Gastroesophageal sphincter (tissue), 3 donors: ENCODE data around the gene LDB3.

Experiments
- POLR2AphosphoS5 ChIP-seq: sonication (generic); formaldehyde crosslinking; IDR thresholded peaks from one replicate; pipeline ENCODE4 v1.6.1; 2017; ENCODE audit warnings: antibody characterized with exemption
- TF ChIP-seq, protein P1 (sequence below), 4 experiments: fragments of 200-600 bp in 2 of 4; fragments of 450-650 bp in 2 of 4; sonication (generic) in 1 of 4; IDR thresholded peaks; one replicate each; pipeline ENCODE4 v1.5.1; 2017 to 2019; ENCODE audit warnings: antibody characterized with exemption in 4 of 4, mild to moderate bottlenecking in 2 of 4, moderate library complexity in 2 of 4

DNA sequence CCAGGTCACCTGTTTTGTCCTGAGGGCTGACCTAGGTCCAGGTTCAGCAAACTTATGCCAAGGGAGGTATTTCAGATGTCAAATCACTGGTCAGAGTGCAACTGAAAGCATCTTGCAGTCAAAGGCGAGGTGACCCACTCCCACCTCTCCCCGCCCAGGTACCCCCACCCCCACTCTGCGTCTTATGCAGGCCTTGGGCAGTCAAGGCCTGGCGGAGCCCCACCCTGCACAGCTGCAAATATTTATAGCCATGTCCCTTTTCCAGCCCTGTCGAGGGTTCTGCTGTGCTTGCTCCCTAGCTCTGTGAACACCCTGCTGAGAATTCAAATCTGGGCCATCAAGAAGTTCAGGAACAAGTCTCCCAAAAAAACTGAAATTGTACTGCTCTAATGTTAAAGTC is 47.5 kb downstream of the LDB3 start:
- TF ChIP-seq POLR2AphosphoS5 = no peak
- TF ChIP-seq, protein P1, sequence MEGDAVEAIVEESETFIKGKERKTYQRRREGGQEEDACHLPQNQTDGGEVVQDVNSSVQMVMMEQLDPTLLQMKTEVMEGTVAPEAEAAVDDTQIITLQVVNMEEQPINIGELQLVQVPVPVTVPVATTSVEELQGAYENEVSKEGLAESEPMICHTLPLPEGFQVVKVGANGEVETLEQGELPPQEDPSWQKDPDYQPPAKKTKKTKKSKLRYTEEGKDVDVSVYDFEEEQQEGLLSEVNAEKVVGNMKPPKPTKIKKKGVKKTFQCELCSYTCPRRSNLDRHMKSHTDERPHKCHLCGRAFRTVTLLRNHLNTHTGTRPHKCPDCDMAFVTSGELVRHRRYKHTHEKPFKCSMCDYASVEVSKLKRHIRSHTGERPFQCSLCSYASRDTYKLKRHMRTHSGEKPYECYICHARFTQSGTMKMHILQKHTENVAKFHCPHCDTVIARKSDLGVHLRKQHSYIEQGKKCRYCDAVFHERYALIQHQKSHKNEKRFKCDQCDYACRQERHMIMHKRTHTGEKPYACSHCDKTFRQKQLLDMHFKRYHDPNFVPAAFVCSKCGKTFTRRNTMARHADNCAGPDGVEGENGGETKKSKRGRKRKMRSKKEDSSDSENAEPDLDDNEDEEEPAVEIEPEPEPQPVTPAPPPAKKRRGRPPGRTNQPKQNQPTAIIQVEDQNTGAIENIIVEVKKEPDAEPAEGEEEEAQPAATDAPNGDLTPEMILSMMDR (IDR thresholded peaks at IDR 0.05) = no peak
